ENCODE data around the gene PTPRO. TPM values are rescaled to one million over a fixed set of nuclear protein-coding genes. Genes with fewer than 3 reads are reported as not detected.

The PTPRO gene
- total and polyA plus RNA-seq, 4 donors = 0.31 to 3.3 (median 1.1) TPM

DNA sequence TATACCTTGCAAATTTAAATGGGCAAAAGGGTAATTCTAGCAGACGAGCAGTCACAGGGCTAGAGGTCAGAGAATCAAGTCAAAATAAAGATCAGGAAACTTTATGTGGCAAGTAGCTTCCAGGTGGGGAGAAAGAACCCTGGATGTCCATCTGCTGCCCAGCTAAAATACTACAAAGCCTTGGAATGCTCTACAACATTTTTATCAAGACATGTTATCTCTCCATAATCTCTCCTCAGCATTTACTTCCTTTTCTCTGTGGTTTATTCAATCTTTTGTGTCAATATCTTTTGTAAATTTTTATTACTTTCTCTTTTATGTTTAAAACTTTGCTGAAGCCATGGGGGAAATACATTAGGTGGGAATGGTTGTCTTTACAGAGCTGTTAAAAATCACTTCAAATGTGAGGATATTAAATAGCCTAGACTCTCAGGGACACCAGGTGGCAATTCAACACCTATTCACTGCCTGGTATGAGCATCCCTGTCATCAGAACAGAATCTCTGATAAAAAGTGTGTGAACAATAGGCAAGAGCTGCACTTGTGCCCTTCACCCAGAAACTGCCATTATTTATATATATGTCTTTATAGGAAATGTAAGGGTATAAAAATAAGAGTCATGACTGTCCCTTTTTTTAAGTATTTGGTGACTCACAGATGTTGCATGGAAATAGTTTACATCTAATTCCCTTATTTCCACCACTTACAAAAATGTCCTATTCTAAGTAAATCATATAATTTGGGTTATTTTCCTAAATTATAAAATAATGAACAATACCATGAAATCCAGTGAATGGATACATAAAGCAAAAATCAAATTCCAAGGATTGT, 314.0 kb downstream of the PTPRO start:
- H3K9me3 ChIP-seq (ENCODE audit: control insufficient read depth in 4 of 4, low read length in 3 of 4) = no peaks in the 10 kb centered on the region
- 72% methylated on average over 1 of the region's 1 CpG for WGBS
- TF ChIP-seq RXRA (IDR thresholded peaks at IDR 0.05) (no peak), SP1 (IDR thresholded peaks at IDR 0.05) (no peak), FOXA1 (IDR thresholded peaks at IDR 0.05) (no peak), REST (IDR thresholded peaks at IDR 0.05) (no peak), YY1 (IDR thresholded peaks at IDR 0.05) (no peak), ZBTB33 (IDR thresholded peaks at IDR 0.05) (no peak), NR2F2 (IDR thresholded peaks at IDR 0.05) (no peak), FOXA2 (IDR thresholded peaks at IDR 0.05) (no peak), JUND (IDR thresholded peaks at IDR 0.05) (no peak), GABPA (IDR thresholded peaks at IDR 0.05 in 1 of 2, conservative IDR thresholded peaks at IDR 0.05 in 1 of 2) (no peak), HNF4A (conservative IDR thresholded peaks at IDR 0.05) (no peak)
- TF ChIP-seq, protein P1, sequence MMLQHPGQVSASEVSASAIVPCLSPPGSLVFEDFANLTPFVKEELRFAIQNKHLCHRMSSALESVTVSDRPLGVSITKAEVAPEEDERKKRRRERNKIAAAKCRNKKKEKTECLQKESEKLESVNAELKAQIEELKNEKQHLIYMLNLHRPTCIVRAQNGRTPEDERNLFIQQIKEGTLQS (IDR thresholded peaks at IDR 0.05) = no peak
- TF ChIP-seq, protein P2, sequence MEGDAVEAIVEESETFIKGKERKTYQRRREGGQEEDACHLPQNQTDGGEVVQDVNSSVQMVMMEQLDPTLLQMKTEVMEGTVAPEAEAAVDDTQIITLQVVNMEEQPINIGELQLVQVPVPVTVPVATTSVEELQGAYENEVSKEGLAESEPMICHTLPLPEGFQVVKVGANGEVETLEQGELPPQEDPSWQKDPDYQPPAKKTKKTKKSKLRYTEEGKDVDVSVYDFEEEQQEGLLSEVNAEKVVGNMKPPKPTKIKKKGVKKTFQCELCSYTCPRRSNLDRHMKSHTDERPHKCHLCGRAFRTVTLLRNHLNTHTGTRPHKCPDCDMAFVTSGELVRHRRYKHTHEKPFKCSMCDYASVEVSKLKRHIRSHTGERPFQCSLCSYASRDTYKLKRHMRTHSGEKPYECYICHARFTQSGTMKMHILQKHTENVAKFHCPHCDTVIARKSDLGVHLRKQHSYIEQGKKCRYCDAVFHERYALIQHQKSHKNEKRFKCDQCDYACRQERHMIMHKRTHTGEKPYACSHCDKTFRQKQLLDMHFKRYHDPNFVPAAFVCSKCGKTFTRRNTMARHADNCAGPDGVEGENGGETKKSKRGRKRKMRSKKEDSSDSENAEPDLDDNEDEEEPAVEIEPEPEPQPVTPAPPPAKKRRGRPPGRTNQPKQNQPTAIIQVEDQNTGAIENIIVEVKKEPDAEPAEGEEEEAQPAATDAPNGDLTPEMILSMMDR (IDR thresholded peaks at IDR 0.05; ENCODE audit: low read depth, low read length, missing input control) = no peak
- no peaks in the 10 kb centered on the region for H3K27me3 ChIP-seq (ENCODE audit: control insufficient read depth in 4 of 4, insufficient read depth in 4 of 4, low read length in 3 of 4)
- peaks cover 0 to 15% (median 10%) of the 10 kb centered on the region in 4 donors for H3K36me3 ChIP-seq (ENCODE audit: control insufficient read depth in 4 of 4, insufficient read depth in 3 of 4, low read depth in 1 of 4, low read length in 3 of 4)
- no peak overlapping the region for H3K9ac ChIP-seq (ENCODE audit: low read depth in 1 of 2, low read length in 2 of 2)
- no peak overlapping the region for H3K27ac ChIP-seq (ENCODE audit: low read depth in 1 of 2, low read length in 2 of 2)
- H3K4me1 ChIP-seq (ENCODE audit: control insufficient read depth in 4 of 4, insufficient read depth in 4 of 4, low read length in 3 of 4) = no peaks in the 10 kb centered on the region
- no peak overlapping the region for H3K4me3 ChIP-seq (ENCODE audit: low read depth in 1 of 3, low read length in 3 of 3)
- no peak for DNase-seq (ENCODE audit: low spot score)

DNA sequence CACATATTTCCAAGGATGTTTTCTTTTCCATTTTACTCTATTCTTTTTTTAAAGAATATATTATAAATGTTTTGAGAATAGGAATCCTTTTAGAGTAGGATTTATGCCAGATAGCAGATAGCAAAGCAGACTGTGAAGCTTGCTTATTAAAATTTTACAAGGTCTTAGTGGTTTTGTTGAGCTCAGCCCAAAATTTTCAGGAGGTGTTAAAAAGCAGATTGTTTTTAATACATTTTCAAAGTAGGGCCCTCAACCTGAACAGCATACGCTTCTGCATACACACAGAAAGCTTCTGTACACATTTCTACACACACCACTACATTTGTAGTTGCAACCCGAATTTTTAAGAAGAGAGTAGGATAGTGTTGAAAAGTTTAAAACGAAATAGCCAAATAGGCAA, 315.9 kb downstream of the PTPRO start:
- Histone ChIP-seq H3K9ac (ENCODE audit: low read depth in 1 of 2, low read length in 2 of 2) (no peak overlapping the region), H3K36me3 (ENCODE audit: control insufficient read depth in 4 of 4, insufficient read depth in 3 of 4, low read depth in 1 of 4, low read length in 3 of 4) (peaks cover 0 to 15% (median 11%) of the 10 kb centered on the region in 4 donors), H3K9me3 (ENCODE audit: control insufficient read depth in 4 of 4, low read length in 3 of 4) (no peaks in the 10 kb centered on the region), H3K27me3 (ENCODE audit: control insufficient read depth in 4 of 4, insufficient read depth in 4 of 4, low read length in 3 of 4) (no peaks in the 10 kb centered on the region), H3K4me1 (ENCODE audit: control insufficient read depth in 4 of 4, insufficient read depth in 4 of 4, low read length in 3 of 4) (no peaks in the 10 kb centered on the region), H3K4me3 (ENCODE audit: low read depth in 1 of 3, low read length in 3 of 3) (no peak overlapping the region), H3K27ac (ENCODE audit: low read depth in 1 of 2, low read length in 2 of 2) (no peak overlapping the region)
- no peak for DNase-seq (ENCODE audit: low spot score)
- WGBS = 80% methylated on average over 3 of the region's 3 CpGs
- no peak for TF ChIP-seq RAD21 (IDR thresholded peaks at IDR 0.05)
- TF ChIP-seq RXRA (IDR thresholded peaks at IDR 0.05) = no peak
- no peak for TF ChIP-seq FOXA1 (IDR thresholded peaks at IDR 0.05)
- TF ChIP-seq NR2F2 (IDR thresholded peaks at IDR 0.05) = no peak
- TF ChIP-seq SP1 (IDR thresholded peaks at IDR 0.05) = no peak
- TF ChIP-seq, protein P2 (IDR thresholded peaks at IDR 0.05; ENCODE audit: low read depth, low read length, missing input control) = no peak
- TF ChIP-seq FOXA2 (IDR thresholded peaks at IDR 0.05) = no peak
- TF ChIP-seq YY1 (IDR thresholded peaks at IDR 0.05) = no peak
- no peak for TF ChIP-seq GABPA (IDR thresholded peaks at IDR 0.05 in 1 of 2, conservative IDR thresholded peaks at IDR 0.05 in 1 of 2)
- TF ChIP-seq REST (IDR thresholded peaks at IDR 0.05) = no peak
- TF ChIP-seq JUND (IDR thresholded peaks at IDR 0.05) = no peak
- no peak for TF ChIP-seq HNF4A (conservative IDR thresholded peaks at IDR 0.05)
- TF ChIP-seq, protein P1 (IDR thresholded peaks at IDR 0.05) = no peak
- no peak for TF ChIP-seq EGR1 (IDR thresholded peaks at IDR 0.05; ENCODE audit: low read depth in 2 of 2)

All from liver (tissue), 9 donors.